RPMI8226 (cell line): ENCODE data around the gene MAML1.
"Not testable (repeated sequence)": the region's sequence is repeated elsewhere in the genome, so short reads cannot be mapped to it uniquely, and the experiment has no call there.

Source experiments
- DNase-seq: peaks from one replicate; pipeline ENCODE4 v3.0.0-alpha.2; 2015

MAML1 gene

GRCh38 chr5:179732918-179733771 lies 523 bp downstream of the MAML1 start:
- peak; percentile 47 for DNase-seq

- no peak for DNase-seq
Observed at GRCh38 chr5:179733772-179734126, 1.1 kb downstream of the MAML1 start.

GRCh38 chr5:179734536-179735164 lies 2.0 kb downstream of the MAML1 start:
- no peak for DNase-seq

- no peak for DNase-seq
Observed at GRCh38 chr5:179738742-179739141, 6.1 kb downstream of the MAML1 start.

GRCh38 chr5:179744106-179744505 lies 11.5 kb downstream of the MAML1 start:
- not testable (repeated sequence) for DNase-seq

- no peak for DNase-seq
Observed at GRCh38 chr5:179746872-179747271, 14.2 kb downstream of the MAML1 start.

GRCh38 chr5:179747811-179748210 lies 15.2 kb downstream of the MAML1 start:
- no peak for DNase-seq

- no peak for DNase-seq
Observed at GRCh38 chr5:179749857-179750508, 17.4 kb downstream of the MAML1 start.

GRCh38 chr5:179753971-179754370 lies 21.3 kb downstream of the MAML1 start:
- no peak for DNase-seq

- no peak for DNase-seq
Observed at GRCh38 chr5:179755022-179755421, 22.4 kb downstream of the MAML1 start.

GRCh38 chr5:179758955-179759354 lies 26.3 kb downstream of the MAML1 start:
- DNase-seq, result no peak

GRCh38 chr5:179759581-179760551 lies 27.2 kb downstream of the MAML1 start:
- DNase-seq, result no peak

- DNase-seq, result peak; percentile 41
Observed at GRCh38 chr5:179762079-179762780, 29.6 kb downstream of the MAML1 start.

GRCh38 chr5:179762781-179763176 lies 30.2 kb downstream of the MAML1 start:
- no peak for DNase-seq

GRCh38 chr5:179763215-179763945 lies 30.8 kb downstream of the MAML1 start:
- peak; percentile 69 for DNase-seq

GRCh38 chr5:179764056-179764455 lies 31.4 kb downstream of the MAML1 start:
- no peak for DNase-seq

GRCh38 chr5:179765400-179765799 lies 32.8 kb downstream of the MAML1 start:
- DNase-seq, result no peak

GRCh38 chr5:179766021-179766725 lies 33.6 kb downstream of the MAML1 start:
- DNase-seq, result no peak

GRCh38 chr5:179766726-179767455 lies 34.3 kb downstream of the MAML1 start:
- DNase-seq, result no peak
